Activated CD8-positive, alpha-beta memory T cell treated with anti-CD3 and anti-CD28 coated beads, Interleukin-2, amount 50 U/mL, for 4 hours (primary cell): ENCODE data around the gene DLX1.
"Not testable (repeated sequence)": the region's sequence is repeated elsewhere in the genome, so short reads cannot be mapped to it uniquely, and the experiment has no call there.

Experiments used
- DNase-seq: peaks from one replicate; pipeline ENCODE4 v3.0.0-alpha.2; 2020

The DLX1 gene

DNA sequence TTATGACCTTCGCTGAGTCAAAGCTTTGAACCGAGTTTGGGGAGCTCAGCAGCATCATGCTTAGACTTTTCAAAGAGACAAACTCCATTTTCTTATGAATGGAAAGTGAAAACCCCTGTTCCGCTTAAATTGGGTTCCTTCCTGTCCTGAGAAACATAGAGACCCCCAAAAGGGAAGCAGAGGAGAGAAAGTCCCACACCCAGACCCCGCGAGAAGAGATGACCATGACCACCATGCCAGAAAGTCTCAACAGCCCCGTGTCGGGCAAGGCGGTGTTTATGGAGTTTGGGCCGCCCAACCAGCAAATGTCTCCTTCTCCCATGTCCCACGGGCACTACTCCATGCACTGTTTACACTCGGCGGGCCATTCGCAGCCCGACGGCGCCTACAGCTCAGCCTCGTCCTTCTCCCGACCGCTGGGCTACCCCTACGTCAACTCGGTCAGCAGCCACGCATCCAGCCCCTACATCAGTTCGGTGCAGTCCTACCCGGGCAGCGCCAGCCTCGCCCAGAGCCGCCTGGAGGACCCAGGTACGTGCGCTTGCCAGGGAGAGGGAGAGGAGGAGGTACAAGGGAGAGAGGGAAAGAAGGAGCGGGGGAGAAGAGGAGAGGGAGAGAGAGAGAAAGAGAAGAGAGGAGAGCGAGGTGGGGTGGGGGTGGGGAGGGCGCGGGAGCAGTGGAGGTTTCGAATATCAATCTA lies at the start of gene DLX1:
Gene DLX1 (plus strand): TSS at position 48 of the 700 bp plus-strand sequence. CDS start 171 bp downstream, at position 219.
- DNase-seq, result no peak

DNA sequence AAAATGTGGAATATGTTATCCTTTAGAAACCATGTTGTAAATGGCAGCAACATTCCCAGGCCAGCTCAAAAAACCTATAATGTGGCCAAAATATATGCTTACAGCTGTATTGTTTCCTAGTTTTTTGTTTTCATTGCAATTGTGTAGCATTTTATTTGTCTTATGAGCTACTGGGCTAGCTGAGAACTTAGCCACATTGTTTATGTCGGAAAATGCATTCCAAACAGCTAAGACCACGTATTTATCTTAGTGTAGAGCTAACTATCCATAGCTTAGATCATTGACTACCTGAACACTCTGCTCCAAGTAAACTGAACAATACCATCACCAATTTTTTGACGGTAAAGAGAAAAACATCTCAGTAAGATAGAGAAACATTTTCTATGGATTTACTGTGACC lies 47.2 kb upstream of the DLX1 start:
- no peak for DNase-seq

DNA sequence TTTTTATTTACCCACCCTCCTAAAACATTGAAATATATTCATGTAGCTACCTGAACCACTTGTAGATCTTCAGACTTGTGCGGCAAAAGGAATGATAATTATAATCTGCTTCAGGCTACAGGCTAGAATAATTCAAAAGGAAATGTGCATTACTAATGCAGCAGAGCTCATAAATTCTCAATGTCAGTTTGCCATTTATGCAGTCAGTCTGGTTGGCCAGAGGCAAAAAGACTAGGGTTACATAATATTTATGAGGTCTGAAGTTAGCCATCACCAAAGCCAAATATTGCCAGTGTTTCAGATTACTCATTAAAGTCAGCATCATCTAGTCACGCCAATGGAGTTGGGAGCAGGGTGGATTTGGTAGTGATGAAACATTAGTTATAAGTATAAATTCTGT lies 46.7 kb upstream of the DLX1 start:
- no peak for DNase-seq

DNA sequence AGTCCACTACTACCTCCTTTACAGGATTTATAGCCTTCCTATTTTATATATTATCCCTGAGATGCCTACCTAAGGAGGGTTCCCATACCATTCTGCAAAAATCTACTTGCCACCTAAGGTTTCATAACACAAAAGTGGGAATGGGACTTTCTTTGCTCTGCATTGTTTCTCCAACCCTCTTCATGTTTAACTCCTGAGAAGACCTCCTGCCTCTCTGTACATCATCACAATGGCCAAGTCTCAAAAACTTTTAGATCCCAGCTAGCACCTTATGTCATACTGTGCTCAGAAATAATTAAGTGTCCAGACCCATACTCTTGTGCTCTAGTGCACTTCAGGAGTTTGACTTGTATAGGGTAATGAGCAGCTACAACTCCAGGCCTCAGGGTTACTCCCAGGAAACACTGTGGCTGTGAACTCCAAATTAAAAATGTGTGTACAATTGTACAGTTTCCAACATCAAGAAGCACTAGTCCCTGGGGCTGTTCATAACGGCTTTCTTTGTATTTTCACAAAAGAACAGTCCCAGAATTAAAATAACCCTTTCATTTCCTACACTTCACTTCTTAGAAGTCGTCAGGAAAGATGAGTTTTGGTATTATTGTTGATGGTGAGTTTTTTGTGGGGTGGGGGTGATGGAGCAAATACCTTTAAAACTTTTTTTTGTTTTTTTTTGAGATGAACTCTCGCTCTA lies 46.1 kb upstream of the DLX1 start:
- no peak for DNase-seq

DNA sequence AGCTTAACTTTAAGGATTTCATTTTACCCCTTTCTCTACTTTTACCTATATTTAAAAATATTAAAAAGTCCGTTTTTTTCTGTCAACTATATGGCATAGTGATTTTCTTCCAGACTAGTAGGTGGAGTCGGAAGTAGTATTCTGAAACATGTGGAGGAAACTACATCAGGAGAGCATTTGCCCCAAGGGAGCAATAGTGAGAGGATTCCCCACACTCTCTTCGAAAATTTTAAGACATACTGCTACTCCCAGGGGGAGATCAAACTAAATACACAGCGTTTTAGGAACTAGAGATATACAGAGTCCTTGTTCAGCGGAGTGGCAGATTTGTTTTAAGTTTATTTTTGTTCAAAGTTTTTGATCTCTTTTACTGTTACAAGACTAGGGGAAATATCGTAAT lies 45.0 kb upstream of the DLX1 start:
- no peak for DNase-seq

DNA sequence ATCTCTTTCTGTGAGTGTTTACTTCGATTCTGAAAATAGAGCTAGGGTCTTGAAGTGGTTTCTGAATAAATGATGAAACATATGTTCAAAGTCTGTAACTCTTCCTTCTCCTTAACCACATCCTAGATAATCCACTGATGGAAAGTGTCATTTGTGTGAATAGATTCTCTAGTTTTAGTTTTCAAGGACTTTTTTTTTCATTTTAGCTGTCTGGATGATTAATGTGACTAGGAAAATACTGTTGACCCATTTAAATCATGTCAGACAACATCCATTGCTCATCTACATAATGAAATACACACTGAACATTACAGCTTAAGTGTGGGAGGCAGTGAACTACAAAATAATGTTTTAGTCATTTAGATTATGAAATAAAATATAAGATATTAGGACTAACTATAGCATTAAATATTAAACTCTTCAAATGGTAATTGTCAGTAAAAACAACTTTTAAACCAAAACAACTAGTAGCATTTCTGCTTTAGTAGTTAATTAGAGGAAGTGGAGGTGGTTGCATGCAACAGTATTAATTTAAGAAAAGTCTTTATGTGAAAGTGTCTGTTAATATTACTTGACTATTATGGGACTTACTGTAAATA lies 39.1 kb upstream of the DLX1 start:
- DNase-seq, result no peak

DNA sequence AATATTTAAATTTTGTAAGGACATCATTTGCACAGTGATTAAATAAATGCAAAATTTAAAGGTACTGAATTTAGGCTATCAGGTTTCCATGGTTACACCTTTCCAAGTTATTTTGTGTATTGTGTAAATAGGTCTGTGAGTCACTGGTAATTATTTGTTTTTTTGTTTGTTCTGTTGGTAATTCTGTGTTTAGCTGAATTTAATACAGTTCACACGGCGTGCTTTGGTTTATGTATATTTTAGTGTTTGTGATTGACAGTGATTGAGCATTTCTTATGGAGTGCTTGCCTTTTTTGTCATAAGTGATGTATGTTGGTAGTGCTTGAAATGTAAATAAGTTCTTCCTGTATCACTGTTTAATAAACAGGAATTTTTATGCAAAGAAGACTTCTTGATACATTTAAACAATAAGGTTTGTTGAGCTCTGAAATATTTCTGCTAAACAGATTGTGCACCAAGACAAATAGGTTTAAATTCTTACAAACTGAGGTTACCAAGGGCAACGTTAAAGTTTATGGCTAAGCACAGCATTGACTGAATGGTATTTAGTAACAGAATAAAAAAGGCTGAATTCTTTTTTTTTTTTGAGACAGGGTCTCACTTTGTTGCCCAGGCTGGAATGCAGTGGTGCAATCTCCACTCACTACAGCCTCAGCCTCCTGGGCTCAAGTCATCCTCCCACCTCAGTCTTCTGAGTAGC lies 38.3 kb upstream of the DLX1 start:
- DNase-seq, result no peak

DNA sequence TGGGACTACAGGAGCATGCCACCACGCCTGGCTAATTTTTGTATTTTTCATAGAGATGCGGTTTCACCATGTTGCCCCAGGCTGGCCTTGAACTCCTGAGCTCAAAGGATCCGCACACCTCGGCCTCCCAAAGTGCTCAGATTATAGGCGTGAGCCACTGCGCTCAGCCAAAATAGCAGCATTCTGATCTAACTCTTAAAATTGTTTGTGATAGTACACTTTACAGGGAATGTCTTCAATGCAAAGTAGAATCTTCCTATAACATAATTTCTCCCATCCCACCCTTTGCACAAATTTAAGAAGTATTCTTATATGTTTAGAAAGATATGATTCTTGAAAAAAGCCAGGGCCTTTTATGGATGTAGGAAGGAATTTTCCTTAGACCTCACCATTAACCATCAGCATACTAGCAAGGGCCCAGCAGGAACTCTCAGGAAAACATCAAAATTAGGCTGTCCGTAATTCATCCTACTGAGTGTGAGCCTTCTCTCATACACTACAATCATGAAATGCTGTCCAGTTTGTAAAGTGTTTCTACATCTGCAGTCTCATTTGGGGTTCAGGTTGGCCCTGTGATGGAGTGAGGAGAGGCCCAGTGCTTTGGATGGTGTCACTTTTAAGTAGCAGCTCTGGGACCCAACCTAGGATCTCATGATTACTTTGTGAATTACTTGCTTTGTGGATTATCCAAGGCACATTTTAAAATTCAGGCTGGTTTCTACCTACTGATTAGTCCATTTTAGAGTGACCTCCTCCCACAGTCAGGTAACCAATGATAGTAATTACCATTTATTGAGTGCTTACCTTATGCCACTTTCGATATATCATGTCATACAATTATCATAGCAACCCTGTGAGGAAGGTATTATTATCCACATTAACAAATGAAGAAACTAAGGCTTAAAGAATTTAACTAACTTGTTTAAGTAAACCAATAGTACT lies 37.5 kb upstream of the DLX1 start:
- DNase-seq, result no peak

DNA sequence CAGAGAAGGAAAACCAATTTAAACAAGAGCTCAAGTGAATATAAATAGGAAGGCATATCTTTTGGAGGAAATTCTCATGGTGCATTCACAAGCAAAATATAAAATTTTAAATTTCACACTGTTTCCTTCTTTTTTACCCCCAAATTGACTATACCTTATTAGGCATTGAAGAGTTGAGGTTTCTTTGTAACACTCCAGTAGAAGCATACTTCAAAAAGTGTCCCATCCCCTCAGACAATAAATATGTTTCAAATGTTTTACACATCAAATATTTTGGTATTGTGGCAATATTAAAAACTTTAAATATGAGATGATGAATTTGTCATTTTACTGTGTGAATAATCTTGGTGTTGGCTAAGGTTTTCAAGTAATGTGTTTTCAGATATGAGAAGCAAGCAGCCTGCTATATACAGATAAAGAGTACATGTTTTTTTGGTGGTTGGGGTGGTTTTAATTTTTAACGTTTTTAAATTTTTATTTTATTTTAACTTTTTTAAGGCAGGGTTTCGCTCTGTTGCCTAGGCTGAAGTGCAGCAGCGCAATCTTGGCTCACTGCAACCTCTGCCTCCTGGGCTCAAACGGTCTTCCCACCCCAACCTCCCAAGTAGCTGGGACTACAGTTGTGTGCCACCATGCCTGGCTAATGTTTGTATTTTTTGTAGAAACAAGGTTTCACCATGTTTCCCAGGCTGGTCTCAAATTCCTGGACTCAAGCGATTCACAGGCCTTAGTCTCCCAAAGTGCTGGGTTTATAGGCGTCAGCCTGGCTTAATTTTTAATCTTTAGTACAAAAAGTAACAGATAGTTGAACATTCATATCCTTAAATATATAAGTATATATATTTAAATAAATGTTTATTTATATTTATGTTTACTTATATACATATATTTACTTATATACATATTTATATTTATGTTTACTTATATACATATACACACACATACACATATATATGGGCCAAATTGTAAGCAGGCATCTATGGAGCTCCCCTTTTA lies 36.5 kb upstream of the DLX1 start:
- DNase-seq, result no peak

DNA sequence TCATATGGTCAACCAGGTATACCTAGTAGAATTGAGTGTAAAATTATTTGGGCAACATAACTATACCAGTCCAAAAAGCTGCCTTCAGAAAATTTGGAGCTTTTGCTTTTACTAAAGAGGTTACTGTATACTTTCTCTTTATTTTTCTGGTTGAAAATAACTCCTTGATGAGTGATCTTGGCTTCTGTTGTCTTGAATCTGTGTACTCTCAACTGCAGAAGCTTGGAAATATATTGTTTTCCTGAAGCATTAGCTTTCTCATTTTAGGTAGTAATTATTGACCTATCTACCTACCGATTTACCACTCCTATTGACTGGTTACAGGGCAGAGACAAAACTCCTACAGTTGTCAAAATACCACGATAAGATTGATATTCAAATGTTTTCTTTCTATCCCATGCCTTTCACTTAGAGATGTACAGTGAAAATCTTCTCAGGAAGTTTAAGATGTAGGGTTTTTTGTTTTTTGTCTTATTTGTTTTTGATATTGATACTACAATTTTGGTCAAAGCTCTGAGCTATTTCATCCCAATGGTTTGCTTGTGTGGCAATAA lies 35.7 kb upstream of the DLX1 start:
- no peak for DNase-seq

DNA sequence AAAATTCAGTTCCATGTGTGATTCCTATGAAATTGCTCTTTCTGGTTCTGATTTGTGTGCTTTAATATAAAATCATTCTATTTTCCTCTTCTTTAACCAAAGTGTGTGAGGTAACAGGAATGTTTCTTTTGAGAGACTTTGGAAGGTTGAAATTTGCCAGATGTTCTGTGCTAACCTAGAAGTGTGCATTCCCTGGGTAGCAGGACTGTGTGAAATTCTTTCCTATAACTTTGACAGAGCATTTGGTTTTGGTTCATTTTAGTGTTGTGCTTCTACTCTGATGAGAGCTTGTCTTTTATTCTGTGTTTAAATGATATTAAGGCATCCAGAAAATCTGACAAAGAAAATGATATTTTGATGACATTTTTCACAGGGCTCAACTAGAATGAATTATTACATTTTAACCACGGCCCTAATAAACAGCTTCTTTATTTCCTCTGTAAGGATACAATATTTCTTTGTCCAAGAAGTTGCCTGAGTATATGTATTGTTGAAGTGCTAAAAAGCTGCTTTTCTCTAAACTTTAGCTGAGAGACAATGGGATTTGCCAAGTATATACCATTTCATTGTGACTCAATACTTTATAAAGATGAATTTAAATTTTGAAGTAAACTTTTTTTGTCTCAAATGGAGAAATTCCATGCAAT lies 34.7 kb upstream of the DLX1 start:
- DNase-seq, result no peak

DNA sequence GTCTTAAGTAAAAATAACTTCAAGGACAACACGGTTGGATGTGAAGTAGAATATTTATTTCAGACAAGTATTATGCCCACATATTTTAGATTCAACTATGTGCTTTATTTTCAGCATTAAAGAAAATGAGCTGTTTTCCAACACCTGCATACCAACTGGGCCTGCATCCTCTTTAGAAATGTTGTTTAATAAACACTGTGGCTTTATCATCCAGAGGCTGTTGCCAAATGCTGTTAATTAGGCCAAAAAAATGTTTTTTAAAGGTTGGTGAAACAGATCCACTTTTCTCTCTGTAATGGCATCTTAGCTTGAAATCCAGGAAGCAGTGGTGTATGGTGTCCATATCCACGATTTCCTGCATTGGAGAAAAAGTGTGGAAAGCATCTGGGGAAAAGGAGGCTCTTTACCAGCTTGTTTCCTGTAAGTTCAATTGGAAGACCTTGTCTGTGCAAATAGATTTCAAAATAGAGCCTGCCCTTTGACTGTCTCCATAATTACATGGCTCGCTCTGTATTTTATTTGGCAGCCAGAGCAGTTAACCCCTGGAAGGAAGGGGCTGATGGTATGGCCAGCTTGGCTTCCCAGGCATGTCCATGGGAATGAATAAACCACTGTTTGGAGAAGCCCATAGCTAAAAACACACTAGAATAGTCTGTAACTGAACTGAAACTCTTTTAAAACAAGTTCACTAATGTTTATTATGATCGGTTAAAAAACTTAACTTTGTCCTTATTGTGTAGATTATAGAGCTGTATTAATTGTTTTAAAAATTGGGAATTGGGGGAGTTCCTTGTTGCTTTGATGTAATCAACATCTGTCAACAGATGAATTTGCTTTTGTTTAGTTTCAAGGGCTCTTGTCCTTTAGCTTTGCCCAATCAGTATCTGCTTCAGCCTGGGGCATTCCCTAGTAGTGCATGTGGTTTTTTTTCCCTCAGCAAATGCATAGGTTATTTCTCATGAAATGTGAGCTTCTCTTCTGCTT lies 33.0 kb upstream of the DLX1 start:
- DNase-seq, result no peak

DNA sequence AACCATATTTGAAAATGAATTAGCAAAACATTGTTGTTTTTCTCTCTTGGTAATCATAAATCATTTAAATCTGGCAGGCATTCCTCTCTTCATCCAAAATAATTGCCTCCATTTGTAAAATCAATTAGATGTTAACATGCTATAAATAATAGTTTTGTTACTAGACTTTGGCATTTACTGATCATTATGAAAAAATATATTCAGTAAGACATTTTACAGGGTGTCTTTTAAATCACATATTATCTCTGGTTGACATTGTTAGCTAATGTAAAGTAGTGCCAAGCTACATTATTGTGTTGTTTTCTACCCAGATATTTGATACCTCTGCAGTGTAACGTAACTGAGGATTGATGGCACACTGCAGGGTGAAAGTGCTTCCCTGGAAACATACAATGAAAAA lies 31.8 kb upstream of the DLX1 start:
- DNase-seq, result no peak

DNA sequence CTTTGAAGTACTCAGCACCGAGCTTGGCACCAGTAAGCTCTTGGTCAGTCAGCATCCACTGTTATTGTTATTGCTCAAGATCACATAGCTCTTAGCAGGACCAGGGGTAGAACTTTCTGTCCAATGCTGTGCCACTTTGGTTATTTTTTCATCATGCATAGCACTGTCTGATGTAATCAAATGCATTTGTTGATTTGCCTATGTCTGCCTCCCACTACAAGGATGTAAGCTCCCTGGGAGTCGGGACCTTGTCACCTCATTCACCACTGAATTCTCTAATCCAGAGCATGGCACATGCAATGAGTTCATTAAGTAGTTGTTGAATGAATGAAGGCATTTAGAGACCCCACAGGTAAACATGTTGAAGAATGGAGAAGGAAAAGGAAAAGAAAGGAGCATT lies 29.0 kb upstream of the DLX1 start:
- DNase-seq, result no peak

DNA sequence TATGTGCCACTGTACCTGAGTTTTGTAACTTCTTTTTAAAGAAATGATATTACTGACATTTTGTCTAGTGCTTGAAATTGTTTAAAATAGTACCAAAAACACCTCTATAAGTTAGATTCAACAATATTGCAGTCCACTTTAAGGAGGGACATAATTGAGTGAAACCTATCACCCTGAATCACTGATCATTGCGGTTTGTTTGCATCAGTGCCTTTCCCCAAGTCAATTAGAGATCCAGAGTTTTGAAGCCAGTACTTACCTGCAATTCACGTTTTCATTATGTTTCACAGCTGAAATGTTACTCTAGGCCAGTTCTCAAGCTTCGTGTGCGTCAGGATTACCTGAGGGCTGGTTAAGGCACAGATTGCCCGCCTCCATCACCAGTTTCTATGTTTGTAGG lies 26.6 kb upstream of the DLX1 start:
- no peak for DNase-seq

DNA sequence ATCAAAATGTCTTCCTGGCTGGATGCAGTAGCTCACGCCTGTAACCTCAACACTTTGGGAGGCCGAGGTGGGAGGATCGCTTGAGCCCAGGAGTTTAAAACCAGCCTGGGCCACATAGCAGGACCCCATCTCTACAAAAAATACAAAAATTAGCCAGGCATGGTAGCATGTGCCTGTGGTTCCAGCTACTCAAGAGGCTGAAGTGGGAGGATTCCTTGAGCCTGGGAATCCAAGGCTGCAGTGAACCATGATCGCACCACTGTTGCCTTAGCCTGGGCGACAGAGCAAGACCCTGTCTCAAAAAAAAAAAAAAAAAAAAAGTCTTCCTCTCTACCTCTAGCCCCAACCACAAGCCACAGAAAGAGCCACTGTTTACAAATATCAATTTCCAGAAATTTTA lies 25.2 kb upstream of the DLX1 start:
- not testable (repeated sequence) for DNase-seq

DNA sequence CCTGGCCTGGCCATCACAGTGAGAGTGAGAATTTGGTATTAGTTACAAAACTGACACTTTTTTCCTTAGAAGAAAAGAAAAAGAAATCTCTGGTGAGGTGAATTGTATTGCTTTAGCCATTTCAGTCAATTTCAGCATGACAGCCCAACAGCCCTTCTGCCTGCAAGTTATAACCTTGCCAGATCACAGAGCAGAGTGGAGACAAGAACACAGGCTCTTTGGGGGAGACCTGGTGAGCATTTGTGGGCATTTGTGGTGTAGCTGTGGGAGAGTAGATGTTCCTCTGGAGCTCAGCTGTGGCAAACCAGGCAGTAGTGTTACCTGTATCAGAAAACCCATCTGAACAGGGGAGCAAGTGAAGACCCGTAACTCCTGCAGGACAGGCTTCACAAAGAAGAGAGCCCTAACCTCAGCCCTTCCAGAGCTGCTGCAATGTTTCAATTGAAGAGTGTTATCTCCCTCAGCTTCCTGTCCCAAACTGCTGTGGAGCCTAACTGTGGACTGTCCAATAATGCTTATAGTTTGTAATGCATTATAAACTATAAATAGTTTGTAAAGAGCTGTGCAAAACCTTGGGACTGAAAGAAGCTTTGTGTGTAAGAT lies 22.8 kb upstream of the DLX1 start:
- no peak for DNase-seq

DNA sequence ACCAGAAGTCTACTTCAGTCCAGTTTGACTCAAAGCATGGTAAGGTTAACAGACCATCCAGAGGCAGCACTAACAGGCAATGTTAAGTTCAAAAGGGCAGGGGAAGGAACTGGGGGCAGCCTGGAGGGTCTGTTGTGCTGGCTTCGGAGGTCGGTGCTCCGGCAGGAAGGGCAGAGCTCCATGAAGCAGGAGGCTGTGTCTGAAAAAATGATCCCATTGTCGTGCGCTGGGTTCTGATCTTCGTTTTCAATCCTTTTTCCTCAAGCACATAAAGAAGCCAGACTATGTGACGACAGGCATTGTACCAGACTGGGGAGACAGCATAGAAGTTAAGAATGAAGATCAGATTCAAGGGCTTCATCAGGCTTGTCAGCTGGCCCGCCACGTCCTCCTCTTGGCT lies 21.9 kb upstream of the DLX1 start:
- no peak for DNase-seq

DNA sequence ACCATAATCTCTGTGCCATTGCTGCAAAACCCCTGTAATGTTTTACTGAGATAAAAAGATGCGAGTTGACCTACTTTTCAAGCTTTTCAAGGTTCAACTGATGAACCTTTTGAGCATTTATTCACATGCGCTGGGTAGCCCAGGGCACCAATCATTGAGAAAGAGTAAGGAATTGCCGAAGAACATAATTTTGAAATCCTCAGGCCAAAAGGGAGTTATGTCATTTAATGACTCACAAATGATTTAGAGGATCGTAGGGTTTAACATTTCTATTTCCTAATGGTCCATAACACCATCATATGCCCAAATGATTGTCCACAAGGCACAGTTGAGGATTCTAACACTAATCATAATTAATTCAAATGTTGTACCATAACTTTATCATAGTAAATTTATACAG lies 20.2 kb upstream of the DLX1 start:
- no peak for DNase-seq
